Right ventricle myocardium inferior (tissue), 1 donor: Measurements from ENCODE around the gene UNC5B. TPM values are rescaled to one million over a fixed set of nuclear protein-coding genes. Genes with fewer than 3 reads are reported as not detected.

Source experiments
- ATAC-seq: fragments of 200-7000 bp; cut with Tn5 transposase; one replicate; pipeline ENCODE4 v1.9.1; 2020; ENCODE audit warnings: mild to moderate bottlenecking, moderate library complexity
- DNase-seq: peaks from one replicate; pipeline ENCODE4 v3.0.0; 2021; ENCODE audit errors: missing footprints
- intact Hi-C: fragments of 100-400 bp; cut with DNase I; formaldehyde crosslinking; loops from one replicate; pipeline ENCODE4 v1.11.0; 2022
- total RNA-seq: library from RNA; stranded (reverse); fragmentation: NEBNext Ultra II Directional; extraction: Animal tissue kit (Norgen Biotek cat#: 25700); gene quantifications from one replicate; pipeline ENCODE4 v1.2.1, GENCODE V29; 2021
- donor health status: DM: no; HTN: yes; CAD: no; lungs with severe emphysema.

Gene UNC5B
- total RNA-seq, 1 donor from 2014 or later: 13.1 TPM

GRCh38 chr10:71205468-71205867 lies 6.9 kb upstream of the UNC5B start:
- DNase-seq: no peak
- intact Hi-C loops: loop anchor here (5.0 kb wide), 1 partner anchor 193 kb away; no protein-coding TSS in a partner anchor
- no peak for ATAC-seq

- no peak for DNase-seq
- ATAC-seq: no peak
- intact Hi-C loops: loop anchor here (5.0 kb wide), 1 partner anchor 195 kb away; no protein-coding TSS in a partner anchor
These were observed 5.5 kb upstream of the UNC5B start for GRCh38 chr10:71206911-71207310.

GRCh38 chr10:71207578-71207977 lies 4.8 kb upstream of the UNC5B start:
- intact Hi-C loops: loop anchor here (5.0 kb wide), 1 partner anchor 195 kb away; no protein-coding TSS in a partner anchor
- DNase-seq (no peak), ATAC-seq (no peak)

GRCh38 chr10:71209352-71209715 lies 3.0 kb upstream of the UNC5B start:
- intact Hi-C loops: loop anchor here (1.0 to 5.0 kb wide), 4 partner anchors 75 to 306 kb away; no protein-coding TSS in a partner anchor
- no peak for ATAC-seq
- no peak for DNase-seq

GRCh38 chr10:71209731-71210541 lies 2.4 kb upstream of the UNC5B start:
- no peak for DNase-seq
- no peak for ATAC-seq
- intact Hi-C loops: loop anchor here (1.0 to 5.0 kb wide), 5 partner anchors 75 to 307 kb away; no protein-coding TSS in a partner anchor

GRCh38 chr10:71210542-71210871 lies 1.9 kb upstream of the UNC5B start:
- DNase-seq (no peak), ATAC-seq (no peak)
- intact Hi-C loops: loop anchor here (5.0 kb wide), 1 partner anchor 143 kb away; no protein-coding TSS in a partner anchor

GRCh38 chr10:71211053-71211452 lies 1.3 kb upstream of the UNC5B start:
- intact Hi-C loops: loop anchor here (5.0 kb wide), 1 partner anchor 144 kb away; no protein-coding TSS in a partner anchor
- DNase-seq (no peak), ATAC-seq (no peak)

GRCh38 chr10:71211775-71212317 lies 524 bp upstream of the UNC5B start:
- ATAC-seq: no peak
- no peak for DNase-seq
- intact Hi-C loops: loop anchor here (1.0 to 5.0 kb wide), 3 partner anchors 51 to 145 kb away; no protein-coding TSS in a partner anchor

- DNase-seq (no peak), ATAC-seq (peak; percentile 3)
- intact Hi-C loops: loop anchor here (2.0 to 5.0 kb wide), 2 partner anchors 50 to 146 kb away; no protein-coding TSS in a partner anchor
These were observed 804 bp downstream of the UNC5B start for GRCh38 chr10:71213127-71213621.

GRCh38 chr10:71213761-71214440 lies 1.5 kb downstream of the UNC5B start:
- intact Hi-C loops: loop anchor here (2.0 to 5.0 kb wide), 2 partner anchors 49 to 147 kb away; no protein-coding TSS in a partner anchor
- DNase-seq (no peak), ATAC-seq (no peak)

GRCh38 chr10:71214641-71215559 lies 2.5 kb downstream of the UNC5B start:
- ATAC-seq (no peak), DNase-seq (no peak)
- intact Hi-C loops: loop anchor here (5.0 kb wide), 1 partner anchor 148 kb away; no protein-coding TSS in a partner anchor

- intact Hi-C loops: no loop called here
- DNase-seq (no peak), ATAC-seq (no peak)
These were observed 4.0 kb downstream of the UNC5B start for GRCh38 chr10:71216363-71216695.

GRCh38 chr10:71216751-71217265 lies 4.4 kb downstream of the UNC5B start:
- ATAC-seq (no peak), DNase-seq (no peak)
- intact Hi-C loops: no loop called here

- intact Hi-C loops: no loop called here
- DNase-seq (no peak), ATAC-seq (peak; percentile 14)
These were observed 5.1 kb downstream of the UNC5B start for GRCh38 chr10:71217266-71218045.

GRCh38 chr10:71218046-71218650 lies 5.8 kb downstream of the UNC5B start:
- intact Hi-C loops: no loop called here
- no peak for DNase-seq

GRCh38 chr10:71218651-71219050 lies 6.3 kb downstream of the UNC5B start:
- intact Hi-C loops: no loop called here
- DNase-seq (no peak), ATAC-seq (no peak)

More at GRCh38 chr10:71218046-71218650, 5.8 kb downstream of the UNC5B start:
- ATAC-seq: peak; percentile 33
